HCT116 (cell line): ENCODE measurements around the gene CNTNAP3. TPM values are rescaled to one million over a fixed set of nuclear protein-coding genes. Genes with fewer than 3 reads are reported as not detected.
"Not testable (repeated sequence)": the region's sequence is repeated elsewhere in the genome, so short reads cannot be mapped to it uniquely, and the experiment has no call there.

Experiments
- ATAC-seq: fragments of 200-7000 bp; cut with Tn5 transposase; 2 replicates; pipeline ENCODE4 v1.9.1; 2020; ENCODE audit warnings: mild to moderate bottlenecking, moderate library complexity
- BruUV-seq: library from RNA; stranded (reverse); fragments of 400-500 nt; replicated peaks from 2 replicates; lab custom pipeline; 2021; lab: Mats Ljungman, UMichigan
- CTCF ChIA-PET: fragments of 300-600 bp; sonication (Branson Sonifier 250); formaldehyde crosslinking; loops from one replicate; lab custom pipeline; 2021; ENCODE audit warnings: antibody characterized with exemption; lab: Charles Lee
- POLR2A ChIA-PET: fragments of 300-600, 350-600 bp; sonication (Branson Sonifier 250); formaldehyde crosslinking; loops from one replicate; lab custom pipeline; 2021; ENCODE audit warnings: antibody characterized with exemption; lab: Charles Lee
- RAD21 ChIA-PET, 2 experiments: fragments of 300-600 bp; sonication (Branson Sonifier 250); formaldehyde crosslinking; loops; one replicate each; lab custom pipeline; 2023; ENCODE audit warnings: low total read pairs in 2 of 2; ENCODE audit not compliant: uncharacterized antibody in 2 of 2, unreplicated experiment in 2 of 2, low non-redundant PET in 1 of 2; lab: Charles Lee
- DNase-seq: peaks from one replicate; pipeline ENCODE4 v3.0.0-alpha.2; 2010; ENCODE audit warnings: low read depth, low spot score
- H2AFZ ChIP-seq: fragments of 200-600 bp; shearing (Covaris generic), sonication (generic); 2 replicates; pipeline ENCODE4 v1.6.1; 2017; ENCODE audit warnings: low read depth, mixed run types, mixed read lengths, antibody characterized with exemption, low read length; ENCODE audit not compliant: poor library complexity, severe bottlenecking
- H3K27ac ChIP-seq: 2 replicates; pipeline ENCODE4 v1.5.1; 2012; ENCODE audit warnings: low read depth, low read length
- H3K27me3 ChIP-seq: fragments of 200-600 bp; sonication (generic); 2 replicates; pipeline ENCODE4 v1.6.1; 2016; ENCODE audit warnings: mixed run types, low read length, mixed read lengths; ENCODE audit not compliant: insufficient read depth
- H3K36me3 ChIP-seq, 2 experiments: fragments of 200-500 bp in 1 of 2; fragments of 200-600 bp in 1 of 2; sonication (Bioruptor generic) in 1 of 2; sonication (generic) in 1 of 2; 2 replicates each; pipeline versions ENCODE4 v1.5.1 to v1.6.1; 2014 to 2016; ENCODE audit warnings: low read length in 2 of 2, inconsistent platforms in 1 of 2, mixed read lengths in 1 of 2, mixed run types in 1 of 2; ENCODE audit not compliant: insufficient read depth in 2 of 2, control insufficient read depth in 1 of 2
- H3K4me1 ChIP-seq, 2 experiments: fragments of 200-600 bp in 1 of 2; sonication (generic) in 1 of 2; 2 replicates each; pipeline versions ENCODE4 v1.5.1 to v1.6.1; 2012 to 2017; ENCODE audit warnings: low read length in 2 of 2, inconsistent platforms in 1 of 2, mild to moderate bottlenecking in 1 of 2, mixed read lengths in 1 of 2, mixed run types in 1 of 2, moderate library complexity in 1 of 2; ENCODE audit not compliant: insufficient read depth in 2 of 2, control insufficient read depth in 1 of 2
- H3K4me2 ChIP-seq: fragments of 200-600 bp; sonication (generic); 2 replicates; pipeline ENCODE4 v1.6.1; 2017; ENCODE audit warnings: mixed run types, low read length, mixed read lengths
- H3K4me3 ChIP-seq, 2 experiments: fragments of 200-600 bp in 1 of 2; sonication (generic) in 1 of 2; replicated peaks in 1 of 2; 2 replicates each; pipeline ENCODE4 v1.5.1; 2011 to 2016; ENCODE audit warnings: low read length in 2 of 2, control low read depth in 1 of 2, low read depth in 1 of 2, mild to moderate bottlenecking in 1 of 2, mixed read lengths in 1 of 2, mixed run types in 1 of 2
- H3K79me2 ChIP-seq: fragments of 200-600 bp; sonication (generic); 2 replicates; pipeline ENCODE4 v1.6.1; 2017; ENCODE audit warnings: mild to moderate bottlenecking, mixed run types, low read length, moderate library complexity, mixed read lengths; ENCODE audit not compliant: insufficient read depth
- H3K9ac ChIP-seq: fragments of 200-600 bp; sonication (generic); 2 replicates; pipeline ENCODE4 v1.6.1; 2016; ENCODE audit warnings: low read length, mixed read lengths
- H3K9me2 ChIP-seq: fragments of 200-600 bp; sonication (generic), shearing (Covaris generic); 2 replicates; pipeline ENCODE4 v1.6.1; 2017; ENCODE audit warnings: mixed run types, mild to moderate bottlenecking, moderate library complexity; ENCODE audit not compliant: insufficient read depth
- H3K9me3 ChIP-seq, 2 experiments: fragments of 200-500 bp in 1 of 2; fragments of 200-600 bp in 1 of 2; sonication (Bioruptor generic) in 1 of 2; sonication (generic) in 1 of 2; 2 replicates each; pipeline ENCODE4 v1.6.1; 2014 to 2017; ENCODE audit warnings: low read length in 2 of 2, mixed read lengths in 2 of 2, inconsistent platforms in 1 of 2, low read depth in 1 of 2, mild to moderate bottlenecking in 1 of 2, mixed run types in 1 of 2, moderate library complexity in 1 of 2; ENCODE audit not compliant: control insufficient read depth in 1 of 2, insufficient read depth in 1 of 2
- H4K20me1 ChIP-seq: fragments of 200-600 bp; sonication (generic), shearing (Covaris generic); 2 replicates; pipeline ENCODE4 v1.6.1; 2017; ENCODE audit warnings: mixed run types, mild to moderate bottlenecking, moderate library complexity; ENCODE audit not compliant: insufficient read depth
- intact Hi-C: fragments of 100-400 bp; cut with micrococcal nuclease; formaldehyde crosslinking; loops from 2 replicates; pipeline ENCODE4 v1.10.0; 2022
- total RNA-seq: library from RNA; stranded (reverse); gene quantifications from one replicate; pipeline ENCODE4 v1.2.1, GENCODE V29; 2021; ENCODE audit not compliant: unreplicated experiment

CNTNAP3 gene
- total RNA-seq, 1 experiment from 2014 or later: 14.8 TPM

DNA sequence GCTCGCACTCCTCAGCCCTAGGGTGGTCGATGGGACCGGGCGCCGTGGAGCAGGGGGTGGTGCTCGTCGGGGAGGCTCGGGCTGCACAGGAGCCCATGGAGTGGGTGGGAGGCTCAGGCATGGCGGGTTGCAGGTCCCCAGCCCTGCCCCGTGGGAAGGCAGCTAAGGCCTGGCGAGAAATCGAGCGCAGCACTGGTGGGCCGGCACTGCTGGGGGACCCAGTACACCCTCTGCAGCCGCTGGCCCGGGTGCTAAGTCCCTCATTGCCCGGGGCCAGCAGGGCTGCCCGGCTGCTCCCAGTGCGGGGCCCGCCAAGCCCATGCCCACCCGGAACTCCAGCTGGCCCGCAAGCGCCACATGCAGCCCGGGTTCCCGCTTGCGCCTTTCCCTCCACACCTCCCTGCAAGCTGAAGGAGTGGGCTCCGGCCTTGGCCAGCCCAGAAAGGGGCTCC, 245.6 kb downstream of the CNTNAP3 start:
- RAD21 ChIA-PET, intact Hi-C loops, CTCF ChIA-PET: not testable (repeated sequence)

DNA sequence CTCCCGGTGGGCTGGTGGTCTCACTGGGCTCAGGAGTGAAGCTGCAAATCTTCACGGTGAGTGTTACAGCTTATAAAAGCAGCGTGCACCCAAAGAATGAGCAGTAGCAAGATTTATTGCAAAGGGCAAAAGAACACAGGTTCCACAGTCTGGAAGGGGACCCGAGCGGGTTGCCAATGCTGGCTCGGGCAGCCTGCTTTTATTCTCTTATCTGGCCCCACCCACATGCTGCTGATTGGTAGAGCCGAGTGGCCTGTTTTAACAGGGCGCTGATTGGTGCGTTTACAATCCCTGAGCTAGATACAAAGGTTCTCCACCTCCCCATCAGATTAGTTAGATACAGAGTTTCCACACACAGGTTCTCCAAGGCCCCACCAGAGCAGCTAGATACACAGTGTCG, 246.2 kb downstream of the CNTNAP3 start:
- intact Hi-C loops, DNase-seq, H3K9me3 ChIP-seq, H3K4me2 ChIP-seq, H2AFZ ChIP-seq, H3K4me3 ChIP-seq, BruUV-seq, RAD21 ChIA-PET, H3K27ac ChIP-seq, POLR2A ChIA-PET, H4K20me1 ChIP-seq, ATAC-seq, H3K79me2 ChIP-seq, H3K4me1 ChIP-seq, H3K36me3 ChIP-seq, H3K9ac ChIP-seq, CTCF ChIA-PET, H3K27me3 ChIP-seq, H3K9me2 ChIP-seq: not testable (repeated sequence)

More for the DNA sequence above, 245.6 kb downstream of the CNTNAP3 start:
- H3K9ac ChIP-seq, H3K27ac ChIP-seq, H2AFZ ChIP-seq, H3K9me2 ChIP-seq, H3K36me3 ChIP-seq, H3K79me2 ChIP-seq, POLR2A ChIA-PET, H3K4me1 ChIP-seq, ATAC-seq, BruUV-seq, H3K9me3 ChIP-seq, H4K20me1 ChIP-seq, DNase-seq, H3K4me2 ChIP-seq, H3K4me3 ChIP-seq, H3K27me3 ChIP-seq: not testable (repeated sequence)

DNA sequence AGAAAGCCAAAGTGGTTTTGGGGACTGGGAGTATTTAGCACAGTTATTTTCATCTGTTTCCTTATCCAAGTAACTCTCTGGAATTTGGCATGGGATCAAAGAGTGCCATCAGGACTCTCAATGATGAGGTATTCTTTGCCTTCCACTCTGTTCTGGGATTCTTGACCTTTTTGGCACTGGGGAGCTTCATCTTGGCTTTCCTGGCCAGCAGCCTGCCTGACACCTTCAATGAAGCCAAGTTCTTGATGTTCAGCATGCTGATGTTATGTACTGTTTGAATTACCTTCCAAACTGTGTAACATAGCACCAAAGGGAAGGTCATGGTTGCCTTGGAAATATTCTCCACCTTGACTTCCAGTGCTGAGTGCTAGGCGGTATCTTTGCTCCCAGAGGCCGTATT, 248.8 kb downstream of the CNTNAP3 start:
- H3K27ac ChIP-seq, RAD21 ChIA-PET, H2AFZ ChIP-seq, BruUV-seq, H3K4me1 ChIP-seq, intact Hi-C loops, H3K79me2 ChIP-seq, CTCF ChIA-PET, H4K20me1 ChIP-seq, H3K9me3 ChIP-seq, H3K9me2 ChIP-seq, H3K9ac ChIP-seq, POLR2A ChIA-PET, H3K27me3 ChIP-seq, H3K4me2 ChIP-seq, H3K4me3 ChIP-seq, DNase-seq, H3K36me3 ChIP-seq: not testable (repeated sequence)
- peak; percentile 44 for ATAC-seq

DNA sequence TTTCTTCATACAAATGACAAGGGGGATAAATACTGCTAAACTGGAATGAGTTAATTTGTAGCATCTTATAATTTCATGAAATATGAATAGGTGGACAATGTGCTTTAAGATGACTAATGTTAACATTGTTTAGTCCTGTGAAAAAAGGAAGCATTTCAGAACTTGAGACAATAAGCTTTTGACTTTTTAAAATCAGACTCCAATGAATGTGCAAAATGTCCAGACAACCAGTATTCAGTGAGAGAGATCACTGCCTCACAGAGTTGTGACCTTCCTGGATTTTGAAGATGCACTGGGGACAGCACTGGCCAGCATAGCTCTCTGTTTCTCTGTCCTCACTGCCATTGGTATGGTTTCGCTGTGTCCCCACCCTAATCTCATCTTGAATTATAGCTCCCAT, 249.7 kb downstream of the CNTNAP3 start:
- ATAC-seq: not testable (repeated sequence)

More for the DNA sequence above, 249.7 kb downstream of the CNTNAP3 start:
- H3K27me3 ChIP-seq, H3K4me1 ChIP-seq, H4K20me1 ChIP-seq, H3K36me3 ChIP-seq, H3K27ac ChIP-seq, BruUV-seq, H3K9ac ChIP-seq, H3K4me2 ChIP-seq, H3K9me2 ChIP-seq, POLR2A ChIA-PET, H3K79me2 ChIP-seq, intact Hi-C loops, CTCF ChIA-PET, H3K9me3 ChIP-seq, H3K4me3 ChIP-seq, DNase-seq, H2AFZ ChIP-seq, RAD21 ChIA-PET: not testable (repeated sequence)
